Activated CD8-positive, alpha-beta memory T cell treated with anti-CD3 and anti-CD28 coated beads, Interleukin-2, amount 50 U/mL, for 4 hours (primary cell): ENCODE results near the gene PERM1.
A peak's percentile ranks its signal among the peaks of the same experiment; 100 is the strongest.
"Not testable (repeated sequence)": the region's sequence is repeated elsewhere in the genome, so short reads cannot be mapped to it uniquely, and the experiment has no call there.

Experiments used
- DNase-seq: peaks from one replicate; pipeline ENCODE4 v3.0.0-alpha.2; 2020

Gene PERM1, protein sequence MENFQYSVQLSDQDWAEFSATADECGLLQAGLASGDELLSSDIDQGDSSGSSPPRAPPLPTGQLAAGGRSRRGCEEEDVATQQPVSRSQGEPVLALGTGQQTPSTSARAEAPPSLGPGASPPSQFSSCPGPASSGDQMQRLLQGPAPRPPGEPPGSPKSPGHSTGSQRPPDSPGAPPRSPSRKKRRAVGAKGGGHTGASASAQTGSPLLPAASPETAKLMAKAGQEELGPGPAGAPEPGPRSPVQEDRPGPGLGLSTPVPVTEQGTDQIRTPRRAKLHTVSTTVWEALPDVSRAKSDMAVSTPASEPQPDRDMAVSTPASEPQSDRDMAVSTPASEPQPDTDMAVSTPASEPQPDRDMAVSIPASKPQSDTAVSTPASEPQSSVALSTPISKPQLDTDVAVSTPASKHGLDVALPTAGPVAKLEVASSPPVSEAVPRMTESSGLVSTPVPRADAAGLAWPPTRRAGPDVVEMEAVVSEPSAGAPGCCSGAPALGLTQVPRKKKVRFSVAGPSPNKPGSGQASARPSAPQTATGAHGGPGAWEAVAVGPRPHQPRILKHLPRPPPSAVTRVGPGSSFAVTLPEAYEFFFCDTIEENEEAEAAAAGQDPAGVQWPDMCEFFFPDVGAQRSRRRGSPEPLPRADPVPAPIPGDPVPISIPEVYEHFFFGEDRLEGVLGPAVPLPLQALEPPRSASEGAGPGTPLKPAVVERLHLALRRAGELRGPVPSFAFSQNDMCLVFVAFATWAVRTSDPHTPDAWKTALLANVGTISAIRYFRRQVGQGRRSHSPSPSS

GRCh38 chr1:981955-982558 is at the start of gene PERM1:
Gene PERM1 (minus strand): TSS chr1:982093. CDS start chr1:981029, 1,064 bp downstream.
- DNase-seq, result no peak

DNA sequence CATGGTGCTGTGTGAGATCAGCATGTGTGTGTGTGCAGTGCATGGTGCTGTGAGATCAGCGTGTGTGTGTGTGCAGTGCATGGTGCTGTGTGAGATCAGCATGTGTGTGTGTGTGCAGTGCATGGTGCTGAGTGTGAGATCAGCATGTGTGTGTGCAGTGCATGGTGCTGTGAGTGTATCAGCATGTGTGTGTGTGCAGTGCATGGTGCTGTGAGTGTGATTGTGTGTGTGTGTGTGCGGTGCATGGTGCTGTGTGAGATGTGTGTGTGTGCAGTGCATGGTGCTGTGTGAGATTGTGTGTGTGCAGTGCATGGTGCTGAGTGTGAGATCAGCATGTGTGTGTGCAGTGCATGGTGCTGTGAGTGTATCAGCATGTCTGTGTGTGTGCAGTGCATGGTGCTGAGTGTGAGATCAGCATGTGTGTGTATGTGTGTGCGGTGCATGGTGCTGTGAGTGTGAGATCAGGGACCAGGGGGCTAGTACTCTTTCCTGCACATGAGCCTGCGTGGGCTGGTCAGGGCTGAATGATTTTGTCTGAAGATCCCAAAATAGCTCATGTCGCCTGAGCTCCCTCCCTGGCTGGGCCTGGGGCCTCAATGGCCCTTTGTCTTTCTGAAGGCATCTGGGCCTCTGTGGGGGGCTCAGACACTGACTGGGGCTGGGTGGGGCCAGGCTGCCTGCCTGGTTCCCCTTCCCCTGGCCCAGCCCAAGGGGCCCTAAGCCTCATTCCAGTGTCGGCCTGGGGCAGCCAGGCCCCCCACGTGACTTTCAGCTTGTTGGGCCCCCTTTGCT is 49.2 kb upstream of the PERM1 start:
- DNase-seq, result not testable (repeated sequence)

- DNase-seq, result no peak
Measured at GRCh38 chr1:1027791-1028190, 45.9 kb upstream of the PERM1 start.

GRCh38 chr1:1026599-1027413 is 44.9 kb upstream of the PERM1 start:
- DNase-seq, result no peak

GRCh38 chr1:1025730-1026129 is 43.8 kb upstream of the PERM1 start:
- DNase-seq, result no peak

- DNase-seq, result no peak
Measured at GRCh38 chr1:1024771-1025699, 43.1 kb upstream of the PERM1 start.

DNA sequence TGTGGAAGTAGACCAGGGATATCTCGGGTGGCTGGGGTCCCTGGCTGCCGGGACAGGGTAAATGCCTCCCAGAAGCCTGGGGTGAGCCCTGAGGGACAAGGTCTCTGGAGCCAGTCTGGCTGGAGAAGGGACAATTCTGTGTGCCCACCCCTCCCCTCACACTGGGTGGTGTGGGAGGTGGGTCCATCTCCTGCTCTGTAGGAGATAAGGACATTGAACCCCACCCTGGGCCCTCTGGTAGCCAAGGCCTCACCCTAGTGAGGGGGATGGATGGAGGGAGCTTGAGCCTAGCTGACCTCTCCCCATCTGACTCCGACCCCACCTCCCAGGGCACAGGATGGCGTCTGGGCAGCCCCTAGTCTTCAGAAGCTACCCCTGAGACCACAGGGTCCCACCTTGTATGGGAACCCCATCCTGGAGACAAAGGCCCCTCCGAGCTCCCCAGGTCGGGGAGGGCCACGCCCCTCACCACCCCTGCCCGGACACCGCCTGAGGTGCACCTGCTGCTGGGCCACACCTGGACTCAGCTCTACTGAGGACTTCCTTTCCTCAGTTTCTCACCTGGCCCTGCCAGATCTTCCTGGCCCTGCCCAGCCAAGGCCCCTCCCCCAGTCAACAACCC is 42.4 kb upstream of the PERM1 start:
- DNase-seq, result no peak

GRCh38 chr1:1023700-1024099 is 41.8 kb upstream of the PERM1 start:
- no peak for DNase-seq

GRCh38 chr1:1022302-1023009 is 40.6 kb upstream of the PERM1 start:
- no peak for DNase-seq

- DNase-seq, result no peak
Measured at GRCh38 chr1:1021920-1022259, 40.0 kb upstream of the PERM1 start.

GRCh38 chr1:1021010-1021919 is 39.4 kb upstream of the PERM1 start:
- no peak for DNase-seq

DNA sequence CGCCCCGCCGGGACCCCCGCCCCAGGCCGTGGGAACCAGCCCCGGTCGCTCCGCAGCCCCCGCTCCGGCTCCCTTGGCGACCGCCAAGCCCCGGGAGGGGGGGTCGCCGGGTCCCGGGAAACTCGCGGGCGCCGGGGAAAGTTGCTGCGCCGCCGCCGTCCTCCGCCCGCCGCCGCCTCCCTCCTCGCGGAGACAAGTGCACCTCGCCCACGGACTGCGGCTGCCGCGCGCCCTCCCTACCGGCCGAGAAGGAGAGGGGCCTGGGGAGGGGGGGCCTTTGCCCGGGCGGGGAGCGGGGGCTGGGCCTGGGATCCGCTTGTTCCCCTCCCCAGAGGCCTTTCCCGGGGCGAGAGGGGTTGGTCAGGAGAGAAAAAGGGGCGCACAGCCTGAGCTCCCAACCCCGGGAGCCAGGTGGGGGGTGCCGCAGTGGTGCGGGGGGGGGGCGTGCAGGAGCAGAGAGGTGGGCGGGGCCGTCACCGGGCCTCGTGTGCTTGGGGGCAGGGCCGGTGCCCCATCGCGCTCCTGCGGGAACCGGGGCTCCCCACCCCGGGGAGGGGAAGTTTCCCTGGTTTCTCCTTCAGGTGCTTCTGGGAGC is 38.6 kb upstream of the PERM1 start:
- peak; percentile 58 for DNase-seq

DNA sequence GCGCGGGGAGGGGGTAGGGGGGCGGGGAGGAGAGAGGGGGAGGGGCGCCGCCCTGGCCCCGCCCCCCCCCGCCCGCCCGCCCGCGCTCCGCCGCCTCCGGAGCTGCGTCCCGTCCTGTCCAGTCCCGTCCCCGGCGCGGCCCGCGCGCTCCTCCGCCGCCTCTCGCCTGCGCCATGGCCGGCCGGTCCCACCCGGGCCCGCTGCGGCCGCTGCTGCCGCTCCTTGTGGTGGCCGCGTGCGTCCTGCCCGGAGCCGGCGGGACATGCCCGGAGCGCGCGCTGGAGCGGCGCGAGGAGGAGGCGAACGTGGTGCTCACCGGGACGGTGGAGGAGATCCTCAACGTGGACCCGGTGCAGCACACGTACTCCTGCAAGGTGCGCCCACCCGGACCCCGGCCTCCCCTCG is 38.1 kb upstream of the PERM1 start, which contains the start of gene AGRN:
AGRN (plus strand) TSS at position 121 of the 405 bp plus-strand sequence; CDS start at position 174, 53 bp downstream.
- DNase-seq, result no peak

- peak; percentile 80 for DNase-seq
Measured at GRCh38 chr1:1019122-1019999, 37.5 kb upstream of the PERM1 start.

- DNase-seq, result not testable (repeated sequence)
Measured at GRCh38 chr1:1018321-1018685, 36.4 kb upstream of the PERM1 start.

DNA sequence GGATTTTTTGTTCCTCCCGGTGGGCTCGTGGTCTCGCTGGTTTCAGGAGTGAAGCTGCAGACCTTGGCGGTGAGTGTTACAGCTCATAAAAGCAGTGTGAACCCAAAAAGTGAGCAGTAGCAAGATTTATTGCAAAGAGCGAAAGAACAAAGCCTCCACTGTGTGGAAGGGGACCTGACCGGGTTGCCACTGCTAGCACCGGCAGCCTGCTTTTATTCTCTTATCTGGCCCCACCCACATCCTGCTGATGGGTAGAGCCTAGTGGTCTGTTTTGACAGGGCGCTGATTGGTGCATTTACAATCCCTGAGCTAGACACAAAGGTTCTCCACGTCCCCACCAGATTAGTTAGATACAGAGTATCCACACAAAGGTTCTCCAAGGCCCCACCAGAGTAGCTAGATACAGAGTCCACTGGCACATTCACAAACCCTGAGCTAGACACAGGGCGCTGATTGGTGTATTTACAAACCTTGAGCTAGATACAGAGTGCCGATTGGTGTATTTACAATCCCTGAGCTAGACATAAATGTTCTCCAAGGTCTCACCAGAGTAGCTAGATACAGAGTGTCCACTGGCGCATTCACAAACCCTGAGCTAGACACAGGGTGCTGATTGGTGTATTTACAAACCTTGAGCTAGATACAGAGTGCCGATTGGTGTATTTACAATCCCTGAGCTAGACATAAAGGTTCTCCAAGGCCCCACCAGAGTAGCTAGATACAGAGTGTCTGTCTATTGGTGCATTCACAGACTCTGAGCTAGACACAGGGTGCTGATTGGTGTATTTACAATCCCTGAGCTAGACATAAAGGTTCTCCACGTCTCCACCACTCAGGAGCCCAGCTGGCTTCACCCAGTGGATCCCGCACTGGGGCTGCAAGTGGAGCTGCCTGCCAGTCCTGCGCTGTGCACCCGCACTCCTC is 35.8 kb upstream of the PERM1 start:
- not testable (repeated sequence) for DNase-seq
